PC-3 (cell line): ENCODE results near the gene KCNIP4. TPM values are rescaled to one million over a fixed set of nuclear protein-coding genes. Genes with fewer than 3 reads are reported as not detected.

Experiments used
- ATAC-seq: fragments of 200-7000 bp; cut with Tn5 transposase; 2 replicates; pipeline ENCODE4 v1.9.1; 2020; ENCODE audit warnings: mild to moderate bottlenecking, moderate library complexity
- BruUV-seq: library from RNA; stranded (reverse); fragments of 400-500 nt; replicated peaks from 2 replicates; lab custom pipeline; 2021; lab: Mats Ljungman, UMichigan
- CTCF ChIA-PET: fragments of 300-600 bp; sonication (Branson Sonifier 250); formaldehyde crosslinking; loops from one replicate; lab custom pipeline; 2022; ENCODE audit warnings: antibody characterized with exemption; lab: Charles Lee
- POLR2A ChIA-PET: fragments of 300-600 bp; sonication (Branson Sonifier 250); formaldehyde crosslinking; loops from one replicate; lab custom pipeline; 2022; ENCODE audit warnings: antibody characterized with exemption; ENCODE audit not compliant: unreplicated experiment; lab: Charles Lee
- DNase-seq: peaks from one replicate; pipeline ENCODE4 v3.0.0-alpha.2; 2015
- H2AFZ ChIP-seq: fragments of 300-600 bp; sonication (generic); 2 replicates; pipeline ENCODE4 v1.6.0; 2016; ENCODE audit warnings: antibody characterized with exemption, low read length
- H3F3A ChIP-seq: fragments of 300-600 bp; sonication (generic); one replicate; pipeline ENCODE4 v1.6.0; 2017; ENCODE audit warnings: antibody characterized with exemption, low read length, control low read depth, mild to moderate bottlenecking; ENCODE audit not compliant: unreplicated experiment
- H3K27ac ChIP-seq: fragments of 300-600 bp; sonication (generic); 2 replicates; pipeline ENCODE4 v1.5.1; 2016; ENCODE audit warnings: mild to moderate bottlenecking, low read length
- H3K27me3 ChIP-seq: fragments of 300-600 bp; sonication (generic); 2 replicates; pipeline ENCODE4 v1.6.1; 2016; ENCODE audit warnings: low read length, mixed read lengths
- H3K36me3 ChIP-seq: fragments of 300-600 bp; sonication (generic); 2 replicates; pipeline ENCODE4 v1.6.1; 2016; ENCODE audit warnings: low read depth, mixed run types, low read length, mixed read lengths
- H3K4me1 ChIP-seq: fragments of 300-600 bp; sonication (generic); 2 replicates; pipeline ENCODE4 v1.5.1; 2016; ENCODE audit warnings: low read length; ENCODE audit not compliant: insufficient read depth
- H3K4me2 ChIP-seq: fragments of 300-600 bp; sonication (generic); 2 replicates; pipeline ENCODE4 v1.6.0; 2016; ENCODE audit warnings: low read length
- H3K4me3 ChIP-seq: fragments of 300-600 bp; sonication (generic); 2 replicates; pipeline ENCODE4 v1.5.1; 2016; ENCODE audit warnings: mild to moderate bottlenecking, low read length, mixed read lengths
- H3K79me2 ChIP-seq: fragments of 300-600 bp; sonication (generic); 2 replicates; pipeline ENCODE4 v1.6.1; 2017; ENCODE audit warnings: low read length, mixed read lengths
- H3K9ac ChIP-seq: fragments of 300-600 bp; sonication (generic); 2 replicates; pipeline ENCODE4 v1.6.0; 2016; ENCODE audit warnings: mild to moderate bottlenecking, low read length
- H3K9me2 ChIP-seq: fragments of 300-600 bp; sonication (generic); replicated peaks from 2 replicates; pipeline ENCODE4 v1.6.1; 2016; ENCODE audit warnings: mixed run types, low read length, mixed read lengths
- H3K9me3 ChIP-seq: fragments of 300-600 bp; sonication (generic); 2 replicates; pipeline ENCODE4 v1.6.1; 2016; ENCODE audit warnings: low read length, mixed read lengths
- H4K20me1 ChIP-seq: fragments of 300-600 bp; sonication (generic); 2 replicates; pipeline ENCODE4 v1.6.1; 2016; ENCODE audit warnings: low read length, mixed read lengths
- CTCF ChIP-seq: fragments of 300-600 bp; sonication (generic); conservative IDR thresholded peaks from 2 replicates; pipeline ENCODE4 v1.5.1; 2017; ENCODE audit warnings: antibody characterized with exemption, low read depth, mild to moderate bottlenecking, low read length
- EZH2 ChIP-seq: fragments of 300-600 bp; sonication (generic); IDR thresholded peaks from one replicate; pipeline ENCODE4 v1.6.1; 2017; ENCODE audit warnings: antibody characterized with exemption, mild to moderate bottlenecking, low read length; ENCODE audit not compliant: unreplicated experiment
- EZH2phosphoT487 ChIP-seq: fragments of 300-600 bp; sonication (generic); IDR thresholded peaks from 2 replicates; pipeline ENCODE4 v1.6.1; 2018; ENCODE audit warnings: mild to moderate bottlenecking, antibody characterized with exemption, low read length, borderline replicate concordance
- intact Hi-C: fragments of 100-400 bp; cut with micrococcal nuclease; formaldehyde crosslinking; loops from 2 replicates; pipeline ENCODE4 v1.9.0; 2023
- total RNA-seq: library from RNA; depleted of rRNA; stranded (reverse); fragments of >200 nt; gene quantifications from 2 replicates; pipeline ENCODE4 v1.2.3, GENCODE V29; 2014

Gene KCNIP4
- total RNA-seq, 1 experiment from 2014 or later, result not detected

DNA sequence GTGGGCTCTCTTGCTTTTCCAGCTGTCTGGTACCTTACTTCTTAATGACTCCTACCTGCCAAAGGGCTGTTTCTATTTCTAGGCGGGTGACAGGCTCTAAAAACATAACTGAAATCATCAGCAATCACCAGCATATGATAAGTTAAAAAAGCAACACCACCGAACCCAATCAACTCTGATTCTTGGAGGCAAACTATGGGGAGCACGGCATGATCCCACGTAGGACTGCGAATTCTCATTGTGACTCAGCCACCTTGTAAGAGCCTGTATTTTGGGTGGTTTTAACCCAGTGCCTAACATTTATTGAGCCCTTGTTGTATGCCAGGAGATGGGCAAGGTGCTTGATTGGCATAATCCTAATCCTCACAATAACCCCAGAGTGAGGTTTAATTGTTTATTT is 1091.5 kb downstream of the KCNIP4 start:
- H3K9me3 ChIP-seq, result no peaks in the 10 kb centered on the region
- H3K27me3 ChIP-seq, result peaks cover 10% of the 10 kb centered on the region; the same call in 1 of the 2 replicates
- H3K79me2 ChIP-seq, result no peaks in the 10 kb centered on the region
- BruUV-seq, result no TSS peak
- no peak overlapping the region for H3K4me2 ChIP-seq
- no peaks in the 10 kb centered on the region for H4K20me1 ChIP-seq
- H3K9ac ChIP-seq, result no peak overlapping the region
- no peaks in the 10 kb centered on the region for H3F3A ChIP-seq
- H3K27ac ChIP-seq, result no peak overlapping the region
- no peaks in the 10 kb centered on the region for H3K36me3 ChIP-seq
- ChIA-PET CTCF (no interaction called here), POLR2A (no interaction called here)
- H3K9me2 ChIP-seq, result no peaks in the 10 kb centered on the region
- DNase-seq (no peak), ATAC-seq (no peak)
- TF ChIP-seq EZH2phosphoT487 (no peak), EZH2 (no peak), CTCF (no peak)
- no peaks in the 10 kb centered on the region for H3K4me1 ChIP-seq
- no peak overlapping the region for H3K4me3 ChIP-seq
- no peak overlapping the region for H2AFZ ChIP-seq
- intact Hi-C loops, result no loop called here

DNA sequence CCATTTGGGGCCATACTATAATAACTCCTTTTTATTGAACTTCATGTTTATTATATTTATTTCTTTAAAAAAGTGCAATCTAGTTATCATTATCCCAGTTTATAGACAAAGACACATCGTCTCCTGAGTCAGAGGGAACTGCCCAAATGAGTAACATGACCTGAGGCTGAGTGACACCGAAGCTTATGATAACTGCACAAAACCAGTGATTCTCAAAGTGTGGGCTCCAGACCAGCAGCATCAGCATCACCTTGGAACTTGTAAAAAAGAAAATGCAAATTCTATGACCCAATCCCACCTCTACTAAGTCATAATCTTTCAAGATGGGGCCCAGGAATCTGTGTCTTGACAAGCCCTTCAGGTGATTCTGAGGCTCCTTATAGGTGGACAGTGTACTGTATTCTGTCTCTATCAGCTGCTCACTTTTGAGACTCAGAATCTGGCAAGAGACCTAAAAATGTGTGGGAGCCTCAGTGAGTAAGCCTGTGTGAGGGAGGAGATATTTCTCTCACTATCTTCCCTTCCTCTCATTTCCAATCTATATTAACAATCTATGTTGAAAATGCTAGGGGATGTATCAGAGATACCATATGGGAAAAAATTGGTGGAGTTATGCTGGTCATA is 1101.3 kb downstream of the KCNIP4 start:
- Histone ChIP-seq H3K4me3 (no peak overlapping the region), H3K4me1 (no peaks in the 10 kb centered on the region), H2AFZ (no peak overlapping the region), H3K27ac (no peak overlapping the region), H3K36me3 (no peaks in the 10 kb centered on the region), H3K9ac (no peak overlapping the region), H3K4me2 (no peak overlapping the region), H3F3A (no peaks in the 10 kb centered on the region), H3K79me2 (no peaks in the 10 kb centered on the region), H3K9me2 (no peaks in the 10 kb centered on the region), H4K20me1 (no peaks in the 10 kb centered on the region), H3K27me3 (peaks cover 12% of the 10 kb centered on the region), H3K9me3 (no peaks in the 10 kb centered on the region)
- ChIA-PET CTCF (no interaction called here), POLR2A (no interaction called here)
- DNase-seq, result no peak
- ATAC-seq, result no peak
- intact Hi-C loops, result no loop called here
- no TSS peak for BruUV-seq
- TF ChIP-seq CTCF (no peak), EZH2phosphoT487 (no peak), EZH2 (no peak)

DNA sequence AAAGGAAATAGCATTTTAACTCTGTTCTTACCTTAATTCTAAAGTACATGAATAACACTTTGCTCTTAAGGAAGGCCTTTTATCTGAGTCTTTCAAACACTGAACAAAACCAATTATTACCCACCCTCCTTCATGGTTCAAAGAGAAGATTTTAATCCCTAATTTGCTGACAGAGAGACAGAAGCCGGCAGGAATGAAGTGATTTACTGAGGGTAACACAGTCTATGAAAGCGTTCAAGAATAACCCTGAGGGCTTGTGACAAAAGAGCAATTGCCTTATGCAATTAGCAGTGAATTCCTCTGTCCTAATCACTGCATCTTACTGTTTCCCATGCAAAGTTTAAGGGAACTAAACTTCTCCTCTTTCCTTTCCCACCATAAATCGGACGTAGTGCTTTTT is 1104.3 kb downstream of the KCNIP4 start:
- peaks cover 11% of the 10 kb centered on the region for H3K4me1 ChIP-seq
- H3K27ac ChIP-seq, result no peak overlapping the region
- ChIA-PET POLR2A (no interaction called here), CTCF (no interaction called here)
- no peak overlapping the region for H2AFZ ChIP-seq
- no peaks in the 10 kb centered on the region for H3F3A ChIP-seq
- DNase-seq (no peak), ATAC-seq (no peak)
- H4K20me1 ChIP-seq, result no peaks in the 10 kb centered on the region
- H3K36me3 ChIP-seq, result no peaks in the 10 kb centered on the region
- no peaks in the 10 kb centered on the region for H3K9me3 ChIP-seq
- no peaks in the 10 kb centered on the region for H3K79me2 ChIP-seq
- no TSS peak for BruUV-seq
- peaks cover 12% of the 10 kb centered on the region for H3K27me3 ChIP-seq
- no peak overlapping the region for H3K4me2 ChIP-seq
- H3K4me3 ChIP-seq, result no peak overlapping the region
- no peak for TF ChIP-seq EZH2phosphoT487
- no peak for TF ChIP-seq CTCF
- no peak for TF ChIP-seq EZH2
- H3K9me2 ChIP-seq, result no peaks in the 10 kb centered on the region
- no peak overlapping the region for H3K9ac ChIP-seq
- intact Hi-C loops, result no loop called here
